Erythroblast (primary cell): ENCODE measurements around the gene ENPEP.

ENCODE experiments used
- GATA1 ChIP-seq: IDR thresholded peaks from 2 replicates; pipeline ENCODE4 v1.6.1; 2011; ENCODE audit warnings: low read depth, mild to moderate bottlenecking, control low read depth, low read length, moderate library complexity
- POLR2A ChIP-seq: IDR thresholded peaks from 2 replicates; pipeline ENCODE4 v1.6.1; 2011; ENCODE audit warnings: mild to moderate bottlenecking, low read length

GRCh38 chr4:110567214-110567613 is 91.3 kb downstream of the ENPEP start:
- no peak for TF ChIP-seq POLR2A
- TF ChIP-seq GATA1: no peak
